HL-60 (cell line): ENCODE results near the gene TK2.
"Not testable (repeated sequence)": the region's sequence is repeated elsewhere in the genome, so short reads cannot be mapped to it uniquely, and the experiment has no call there.

Experiments used
- CTCF ChIP-seq: IDR thresholded peaks from one replicate; pipeline ENCODE4 v1.5.1; 2011; ENCODE audit warnings: low read length, control low read depth, inconsistent platforms; ENCODE audit not compliant: insufficient read depth
- GABPA ChIP-seq: IDR thresholded peaks from 2 replicates; pipeline ENCODE4 v1.6.1; 2012; ENCODE audit warnings: low read depth
- POLR2AphosphoS5 ChIP-seq: IDR thresholded peaks from 2 replicates; pipeline ENCODE4 v1.6.1; 2012; ENCODE audit warnings: low read depth
- REST ChIP-seq: IDR thresholded peaks from 2 replicates; pipeline ENCODE4 v1.6.1; 2012; ENCODE audit warnings: low read depth; ENCODE audit not compliant: insufficient replicate concordance
- SPI1 ChIP-seq: IDR thresholded peaks from 2 replicates; pipeline ENCODE4 v1.6.1; 2012; ENCODE audit warnings: low read depth, mild to moderate bottlenecking, borderline replicate concordance

- not testable (repeated sequence) for TF ChIP-seq CTCF, GABPA, REST, POLR2AphosphoS5, SPI1
These were observed 17.3 kb upstream of the TK2 start for GRCh38 chr16:66567270-66567669.
